Effector CD8-positive, alpha-beta T cell (primary cell): ENCODE measurements around the gene MEIKIN.
"Not testable (repeated sequence)": the region's sequence is repeated elsewhere in the genome, so short reads cannot be mapped to it uniquely, and the experiment has no call there.

Source experiments
- DNase-seq: peaks from one replicate; lab custom pipeline; 2025; lab: John Stamatoyannopoulos, UW

Gene MEIKIN

DNA sequence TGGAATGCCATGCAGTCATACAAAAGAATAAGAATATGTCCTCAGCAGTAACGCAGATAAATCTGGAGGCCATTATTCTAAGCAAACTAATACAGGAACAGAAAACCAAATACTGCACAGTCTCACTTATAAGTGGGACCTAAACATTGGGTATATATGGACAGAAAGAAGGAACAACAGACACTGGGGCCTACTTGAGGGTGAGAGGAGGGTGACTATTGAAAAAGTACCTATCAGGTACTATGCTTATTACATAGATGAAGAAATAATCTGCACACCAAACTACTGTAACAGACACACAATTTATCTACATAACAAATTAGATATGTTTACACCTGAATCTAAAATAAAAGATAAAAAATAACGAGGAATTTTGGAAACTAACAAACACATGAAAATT, 38.8 kb downstream of the MEIKIN start:
- DNase-seq, result no peak

DNA sequence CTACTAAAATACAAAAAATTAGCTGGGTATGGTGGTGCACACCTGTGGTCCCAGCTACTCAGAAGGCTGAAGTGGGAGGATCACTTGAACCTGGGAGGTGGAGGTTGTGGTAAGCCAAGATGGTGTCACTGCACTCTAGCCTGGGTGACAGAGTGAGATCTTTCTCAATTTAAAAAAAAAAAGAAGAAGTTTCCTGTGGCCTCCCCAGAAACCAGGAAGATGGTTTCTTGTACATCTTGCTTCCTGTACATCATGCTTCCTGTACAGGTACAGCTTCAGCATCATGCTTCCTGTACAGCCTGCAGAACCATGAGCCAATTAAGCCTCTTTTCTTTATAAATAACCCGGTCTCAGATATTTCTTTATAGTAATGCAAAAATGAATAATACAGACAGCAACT, 43.2 kb downstream of the MEIKIN start:
- not testable (repeated sequence) for DNase-seq

DNA sequence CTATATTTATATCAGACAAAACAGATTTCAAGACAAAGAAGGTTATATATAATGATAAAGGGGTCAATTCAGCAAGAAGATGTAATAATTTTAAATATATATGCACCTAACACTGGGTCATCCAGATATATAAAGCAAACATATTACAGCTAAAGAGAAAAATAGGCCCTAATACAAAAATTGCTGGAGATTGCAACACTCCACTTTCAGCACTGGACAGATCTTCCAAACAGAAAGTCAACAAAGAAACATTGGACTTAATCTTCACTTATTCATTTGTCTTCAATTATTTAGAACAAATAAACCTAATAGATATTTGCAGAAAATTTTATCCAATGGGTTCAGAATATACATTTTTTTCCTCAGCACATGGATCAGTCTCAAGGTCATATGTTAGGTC, 45.8 kb downstream of the MEIKIN start:
- DNase-seq, result no peak

DNA sequence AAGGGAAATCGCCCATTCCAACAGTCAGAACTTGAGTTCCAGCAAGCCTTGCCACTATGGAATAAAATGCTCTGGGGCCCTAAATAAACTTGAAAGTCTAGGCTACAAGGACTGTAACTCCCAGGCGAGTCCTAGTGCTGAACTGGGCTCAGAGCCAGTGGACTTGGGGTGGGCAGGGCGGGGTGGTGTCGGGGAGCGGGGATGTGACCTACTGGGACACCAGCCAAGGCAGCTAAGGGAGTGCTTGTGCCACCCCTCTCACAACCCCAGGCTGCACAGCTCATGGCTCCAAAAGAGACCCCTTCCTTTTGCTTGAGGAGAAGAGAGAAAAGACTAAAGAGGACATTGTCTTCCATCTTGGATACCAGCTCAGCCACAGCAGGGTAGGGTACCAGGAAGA, 61.5 kb downstream of the MEIKIN start:
- no peak for DNase-seq

DNA sequence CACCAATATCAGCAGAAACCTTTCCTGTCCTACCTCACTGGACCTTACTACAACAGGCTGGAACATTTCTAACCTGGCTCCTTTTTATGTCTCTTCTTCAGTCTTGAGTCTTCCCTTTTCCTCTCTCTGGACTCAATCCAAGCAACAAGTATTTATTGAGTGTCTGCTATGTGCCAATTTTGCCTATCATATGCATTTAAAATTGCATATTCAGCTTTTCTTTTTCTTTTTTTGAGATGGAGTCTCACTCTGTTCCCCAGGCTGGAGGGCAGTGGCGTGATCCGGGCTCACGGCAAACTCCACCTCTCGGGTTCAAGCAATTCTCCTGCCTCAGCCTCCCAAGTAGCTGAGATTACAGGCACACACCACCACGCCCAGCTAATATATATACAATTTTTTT, 65.8 kb downstream of the MEIKIN start:
- no peak for DNase-seq

DNA sequence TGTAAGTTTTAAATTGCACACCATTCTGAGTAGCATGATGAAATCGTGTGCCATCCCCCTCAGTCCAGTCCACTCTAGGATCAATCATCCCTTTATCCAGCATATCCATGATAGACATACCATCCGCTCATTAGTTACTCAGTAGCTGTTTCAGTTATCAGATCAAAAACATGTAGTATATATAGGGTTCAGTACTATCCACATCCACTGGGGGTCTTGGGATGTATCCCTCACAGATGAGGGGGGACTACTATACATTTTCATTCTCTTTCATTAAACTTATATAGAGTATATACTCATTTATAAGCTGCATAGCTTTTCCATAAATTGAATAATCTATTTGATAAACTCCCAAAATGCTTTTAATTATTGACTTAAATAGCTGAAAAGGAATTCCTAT, 67.6 kb downstream of the MEIKIN start:
- no peak for DNase-seq

DNA sequence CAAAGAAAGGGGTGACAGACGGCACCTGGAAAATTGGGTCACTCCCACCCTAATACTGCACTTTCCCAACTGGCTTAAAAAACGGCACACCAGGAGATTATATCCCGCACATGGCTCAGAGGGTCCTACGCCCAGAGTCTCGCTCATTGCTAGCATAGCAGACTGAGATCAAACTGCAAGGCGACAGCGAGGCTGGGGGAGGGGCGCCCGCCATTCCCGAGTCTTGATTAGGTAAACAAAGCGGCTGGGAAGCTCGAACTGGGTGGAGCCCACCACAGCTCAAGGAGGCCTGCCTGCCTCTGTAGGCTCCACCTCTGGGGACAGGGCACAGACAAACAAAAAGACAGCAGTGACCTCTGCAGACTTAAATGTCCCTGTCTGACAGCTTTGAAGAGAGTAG, 74.2 kb downstream of the MEIKIN start:
- not testable (repeated sequence) for DNase-seq

DNA sequence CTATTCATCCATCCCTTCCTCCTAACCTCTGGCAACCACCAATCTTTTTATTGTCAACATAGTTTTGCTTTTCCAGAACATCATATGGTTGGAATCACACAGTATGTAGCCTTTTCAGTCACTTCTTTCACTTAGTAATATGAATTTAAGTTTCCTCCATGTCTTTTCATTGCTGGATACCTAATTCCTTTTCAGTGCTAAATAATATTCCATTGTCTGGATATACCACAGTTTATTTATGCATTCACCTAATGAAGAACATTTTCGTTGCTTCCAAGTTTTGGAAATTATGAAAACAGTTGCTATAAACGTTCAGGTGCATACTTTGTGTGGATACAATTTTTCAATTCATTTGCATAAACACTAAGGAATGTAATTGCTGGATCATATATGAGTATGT, 77.9 kb downstream of the MEIKIN start:
- no peak for DNase-seq

DNA sequence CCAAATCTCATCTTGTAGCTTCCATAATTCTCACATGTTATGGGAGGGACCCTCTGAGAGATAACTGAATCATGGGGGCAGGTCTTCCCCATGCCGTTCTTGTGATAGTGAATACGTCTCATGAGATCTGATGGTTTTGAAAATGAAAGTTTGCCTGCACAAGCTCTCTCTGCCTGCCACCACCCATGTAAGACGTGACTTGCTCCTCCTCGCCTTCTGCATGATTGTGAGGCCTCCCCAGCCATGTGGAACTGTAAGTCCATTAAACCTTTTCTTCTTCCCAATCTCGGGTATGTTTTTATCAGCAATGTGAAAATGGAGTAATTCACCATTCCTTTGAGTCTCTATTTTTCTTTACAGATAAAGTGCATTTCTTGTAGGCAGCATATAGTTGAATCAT, 81.8 kb downstream of the MEIKIN start:
- DNase-seq, result no peak

DNA sequence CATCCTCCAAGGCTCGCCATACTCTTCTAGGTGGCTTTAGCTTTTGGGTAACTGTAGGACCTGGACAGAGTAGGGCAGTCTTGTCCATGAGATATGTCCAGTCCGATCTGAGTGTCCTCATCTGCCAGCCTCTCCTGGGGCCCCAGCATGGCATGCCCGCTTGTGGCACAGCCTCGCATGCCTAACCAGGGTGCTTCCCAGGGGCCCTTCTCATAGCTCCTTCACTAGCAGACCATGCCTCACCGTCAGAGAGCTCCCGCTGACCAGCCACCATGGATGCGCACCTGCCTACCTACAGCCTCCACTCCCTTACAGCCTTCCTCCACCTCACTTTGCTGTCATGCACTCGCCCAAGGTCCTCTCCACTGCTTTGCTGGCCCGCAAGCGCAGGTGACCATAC, 88.1 kb downstream of the MEIKIN start:
- no peak for DNase-seq

DNA sequence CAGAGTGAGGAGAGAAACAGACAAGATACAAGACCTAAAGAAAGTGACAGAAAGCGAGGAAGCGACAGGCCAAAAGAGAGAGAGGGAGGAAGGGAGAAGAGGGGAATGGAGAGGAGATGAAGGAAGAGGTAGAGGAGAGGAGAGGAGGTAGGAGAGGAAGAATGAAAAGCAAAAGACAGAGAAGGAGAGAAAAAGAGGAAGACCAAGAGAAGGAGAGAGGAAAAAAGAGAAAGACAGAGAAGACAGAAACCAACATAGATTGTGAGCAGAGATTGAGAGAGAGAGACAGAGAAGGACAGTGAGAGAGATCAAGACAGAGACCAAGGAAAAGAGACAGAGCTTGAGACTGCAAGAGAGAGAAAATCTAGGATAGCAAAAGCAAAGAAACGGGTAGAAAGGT, 90.0 kb downstream of the MEIKIN start:
- no peak for DNase-seq

DNA sequence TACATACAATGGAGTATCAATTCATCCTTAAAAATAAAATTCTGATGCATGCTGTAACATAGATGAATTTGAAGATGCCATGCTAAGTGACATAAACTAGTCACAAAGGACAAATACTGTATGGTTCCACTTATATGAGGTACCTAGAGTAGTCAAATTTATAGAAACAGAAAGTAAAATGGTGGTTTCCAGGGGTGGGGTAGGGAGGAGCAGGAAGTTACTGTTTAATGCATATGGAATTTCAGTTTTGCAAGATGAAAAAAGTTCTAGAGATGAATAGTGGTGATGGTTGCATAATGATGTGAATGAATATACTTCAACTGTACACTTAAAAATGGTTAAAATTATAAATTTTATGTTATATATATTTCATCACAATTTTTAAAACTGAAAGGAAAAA, 91.3 kb downstream of the MEIKIN start:
- no peak for DNase-seq

DNA sequence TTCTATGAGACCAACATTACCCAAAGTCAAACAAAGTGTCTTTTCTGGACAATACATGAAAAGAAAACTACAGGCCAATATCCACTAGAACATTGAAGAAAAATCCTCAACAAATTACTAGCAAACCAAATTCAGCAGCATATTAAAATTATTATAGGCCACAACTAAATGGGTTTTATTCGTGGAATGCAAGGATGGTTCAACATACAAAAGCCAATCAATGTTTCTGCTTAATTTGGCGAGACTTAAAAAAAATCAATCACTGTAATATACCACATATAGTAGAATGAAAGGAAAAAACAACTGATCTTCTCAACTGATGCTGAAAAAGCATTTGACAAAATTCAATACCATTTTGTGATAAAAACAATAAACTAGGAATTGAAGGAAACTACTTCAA, 96.8 kb downstream of the MEIKIN start:
- no peak for DNase-seq

DNA sequence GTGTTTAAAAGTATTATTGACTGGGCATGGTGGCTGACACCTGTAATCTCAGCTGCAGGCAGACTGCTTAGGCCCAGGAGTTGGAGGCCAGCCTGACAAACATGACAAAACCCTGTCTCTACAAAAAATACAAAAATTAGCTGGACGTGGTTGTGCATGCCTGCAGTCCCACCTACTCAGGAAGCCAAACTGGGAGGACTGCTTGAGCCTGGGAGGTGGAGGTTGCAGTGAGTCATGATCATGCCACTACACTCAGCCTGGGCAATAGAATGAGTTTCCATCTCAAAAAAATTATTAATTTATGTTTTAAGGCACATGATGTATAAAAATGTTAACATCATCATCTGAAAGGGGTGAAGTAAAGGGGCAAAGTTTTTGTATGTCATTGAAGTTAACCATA, 98.9 kb downstream of the MEIKIN start:
- DNase-seq, result no peak

DNA sequence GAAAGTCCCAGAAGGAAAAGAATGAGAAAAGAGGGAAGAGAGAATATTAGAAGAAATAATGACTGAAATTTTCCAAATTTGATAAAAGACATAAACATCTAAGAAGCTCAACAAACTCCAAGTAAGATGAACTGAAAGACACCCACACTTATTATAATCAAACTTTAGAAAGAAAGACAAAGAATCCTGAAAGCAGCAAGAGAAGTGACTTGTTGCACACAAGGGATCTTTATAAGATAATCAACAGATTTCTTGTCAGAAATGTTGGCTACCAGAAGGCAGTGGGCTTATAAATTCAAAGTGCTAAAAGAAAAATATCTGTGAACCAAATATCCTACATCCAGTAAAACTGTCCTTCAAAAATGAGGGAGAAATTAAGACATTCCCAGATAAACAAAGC, 99.6 kb downstream of the MEIKIN start:
- DNase-seq, result no peak

DNA sequence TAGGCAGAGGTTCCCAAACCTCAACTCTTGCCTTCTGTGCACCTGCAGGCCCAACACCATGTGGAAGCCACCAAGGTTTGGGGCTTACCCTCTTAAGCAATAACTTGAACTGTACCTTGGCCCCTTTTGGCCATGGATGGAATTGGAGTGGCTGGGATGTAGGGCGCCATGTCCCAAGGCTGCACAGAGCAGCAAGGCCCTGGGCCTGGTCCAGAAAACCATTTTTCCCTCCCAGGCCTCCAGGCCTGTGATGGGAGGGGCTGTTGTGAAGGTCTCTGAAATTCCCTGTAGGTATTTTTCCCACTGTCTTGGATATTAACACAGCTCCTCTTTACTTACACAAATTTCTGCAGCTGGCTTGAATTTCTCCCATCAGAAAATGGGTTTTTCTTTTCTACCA, 102.5 kb downstream of the MEIKIN start:
- not testable (repeated sequence) for DNase-seq

DNA sequence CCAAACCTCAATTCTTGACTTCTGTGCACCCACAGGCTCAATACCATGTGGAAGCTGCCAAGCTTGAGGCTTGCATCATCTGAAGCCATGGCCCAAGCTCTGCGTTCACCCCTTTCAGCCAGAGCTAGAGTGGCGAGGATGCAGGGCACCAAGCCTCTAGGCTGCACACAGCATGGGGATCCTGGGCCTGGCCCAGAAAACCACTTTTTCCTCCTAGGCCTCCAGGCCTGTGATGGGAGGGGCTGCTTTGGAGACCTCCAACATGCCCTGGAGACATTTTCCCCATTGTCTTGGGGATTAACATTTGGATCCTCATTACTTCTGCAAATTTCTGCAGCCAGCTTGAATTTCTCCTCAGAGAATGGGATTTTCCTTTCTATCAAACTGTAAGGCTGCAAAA, 112.8 kb downstream of the MEIKIN start:
- DNase-seq, result not testable (repeated sequence)

DNA sequence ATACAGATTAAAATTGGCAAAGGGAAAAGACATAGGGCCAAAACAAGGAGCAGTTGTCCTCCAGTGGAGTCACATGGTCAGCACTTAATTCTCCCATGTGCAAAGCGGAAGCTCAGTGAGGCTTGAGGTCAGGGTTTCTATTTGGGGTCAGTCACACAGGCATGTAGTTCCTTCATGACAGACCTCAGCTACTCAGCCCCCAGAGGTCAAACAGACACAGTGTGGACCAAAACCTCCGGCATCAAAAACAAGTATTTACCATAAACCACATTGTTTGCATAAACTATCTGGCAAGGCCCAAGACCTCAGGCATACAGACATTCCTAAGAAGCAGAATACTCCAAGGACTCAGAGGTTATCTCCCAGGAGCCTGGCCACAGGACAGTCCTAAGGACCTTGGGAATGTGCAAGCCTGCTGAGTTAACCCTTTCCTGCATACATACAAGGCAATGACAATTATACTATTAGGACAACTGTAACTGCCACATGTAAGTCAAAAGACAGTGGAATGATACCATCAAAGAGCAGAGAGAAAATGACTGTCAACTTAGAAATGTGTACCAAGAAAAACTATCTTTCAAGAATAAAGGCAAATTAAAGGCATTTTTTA, 120.0 kb downstream of the MEIKIN start:
- DNase-seq, result no peak

DNA sequence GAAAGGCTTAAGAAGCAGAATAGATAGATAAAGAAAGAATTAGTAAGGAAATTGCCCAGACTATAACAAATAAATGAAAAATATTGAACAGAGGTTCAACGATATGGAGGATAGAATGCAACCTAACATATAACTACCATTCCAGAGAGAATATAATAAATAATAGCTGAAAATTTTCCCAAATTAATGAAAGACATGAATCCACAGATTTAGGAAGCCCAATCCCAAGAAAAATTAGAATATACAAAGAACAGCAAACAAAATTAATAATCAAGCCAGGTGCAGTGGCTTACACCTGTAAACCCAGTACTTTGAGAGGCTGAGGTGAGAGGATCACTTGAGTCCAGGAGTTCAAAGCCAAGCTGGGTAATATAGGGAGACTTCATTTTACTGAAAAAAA, 120.8 kb downstream of the MEIKIN start:
- DNase-seq, result no peak

DNA sequence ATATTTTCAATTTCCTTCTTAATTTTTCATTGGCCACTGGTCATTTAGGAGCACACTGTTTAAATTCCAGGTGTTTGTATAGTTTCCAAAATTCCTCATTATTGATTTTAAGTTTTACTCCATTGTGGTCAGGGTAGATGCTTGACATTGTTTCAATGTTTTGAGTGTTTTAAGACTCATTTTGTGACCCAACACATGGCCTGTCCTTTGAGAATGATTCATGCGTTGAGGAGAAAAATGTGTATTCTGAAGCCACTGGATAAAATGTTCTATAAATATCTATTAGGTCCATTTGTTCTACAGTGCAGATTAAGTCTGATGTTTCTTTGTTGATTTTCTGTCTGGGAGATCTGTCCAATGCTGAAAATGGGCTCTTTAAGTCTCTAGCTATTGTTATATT, 124.2 kb downstream of the MEIKIN start:
- no peak for DNase-seq

DNA sequence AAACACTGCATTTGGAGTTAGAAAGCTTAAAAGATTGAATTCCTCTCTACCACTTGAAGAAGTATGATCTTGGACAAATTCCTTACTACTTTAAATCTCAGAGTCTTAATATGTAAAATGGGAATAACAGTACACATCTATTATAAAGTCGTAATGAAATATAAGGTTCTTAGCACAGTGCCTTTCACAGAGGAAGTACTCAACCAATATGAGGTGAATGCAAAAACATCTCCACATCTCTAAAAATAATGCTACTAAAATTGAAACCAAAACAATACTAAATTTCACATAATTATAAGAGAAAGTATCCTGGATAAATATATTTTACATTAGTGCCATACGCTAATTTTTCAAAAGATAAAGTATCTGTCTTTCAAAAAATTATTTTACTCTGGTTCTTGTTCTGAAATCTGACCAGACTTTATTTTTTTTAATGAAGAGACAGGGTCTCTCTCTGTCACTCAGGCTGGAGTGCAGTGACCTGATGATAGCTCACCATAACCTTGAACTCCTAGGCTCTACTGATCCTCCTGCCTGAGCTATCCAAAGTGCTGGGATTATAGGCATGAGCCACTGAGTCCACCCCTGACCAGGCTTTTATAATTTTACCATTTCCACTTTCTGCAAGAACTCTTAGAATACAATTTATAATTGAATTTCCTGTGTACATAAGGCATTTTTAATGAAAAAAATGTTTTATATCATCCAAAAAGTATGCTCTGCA, 127.3 kb downstream of the MEIKIN start:
- no peak for DNase-seq

DNA sequence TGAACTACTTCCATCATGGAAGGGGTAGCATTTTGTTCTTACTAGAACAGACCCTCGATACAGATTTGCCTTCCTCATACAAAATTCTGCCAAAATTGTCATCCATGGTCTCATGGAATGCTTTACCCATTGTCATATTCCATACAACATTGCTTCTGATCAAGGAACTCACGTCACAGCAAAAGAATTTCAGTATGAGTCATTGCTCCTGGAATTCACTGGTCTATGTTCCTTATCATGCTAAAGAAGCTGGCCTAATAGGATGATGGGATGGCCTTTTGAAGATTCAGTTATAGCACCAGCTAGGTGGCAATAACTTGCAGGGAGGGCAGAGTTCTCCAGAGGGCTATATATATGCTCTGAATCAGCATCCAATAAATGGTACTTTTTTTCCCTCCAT, 130.5 kb downstream of the MEIKIN start:
- DNase-seq, result no peak

DNA sequence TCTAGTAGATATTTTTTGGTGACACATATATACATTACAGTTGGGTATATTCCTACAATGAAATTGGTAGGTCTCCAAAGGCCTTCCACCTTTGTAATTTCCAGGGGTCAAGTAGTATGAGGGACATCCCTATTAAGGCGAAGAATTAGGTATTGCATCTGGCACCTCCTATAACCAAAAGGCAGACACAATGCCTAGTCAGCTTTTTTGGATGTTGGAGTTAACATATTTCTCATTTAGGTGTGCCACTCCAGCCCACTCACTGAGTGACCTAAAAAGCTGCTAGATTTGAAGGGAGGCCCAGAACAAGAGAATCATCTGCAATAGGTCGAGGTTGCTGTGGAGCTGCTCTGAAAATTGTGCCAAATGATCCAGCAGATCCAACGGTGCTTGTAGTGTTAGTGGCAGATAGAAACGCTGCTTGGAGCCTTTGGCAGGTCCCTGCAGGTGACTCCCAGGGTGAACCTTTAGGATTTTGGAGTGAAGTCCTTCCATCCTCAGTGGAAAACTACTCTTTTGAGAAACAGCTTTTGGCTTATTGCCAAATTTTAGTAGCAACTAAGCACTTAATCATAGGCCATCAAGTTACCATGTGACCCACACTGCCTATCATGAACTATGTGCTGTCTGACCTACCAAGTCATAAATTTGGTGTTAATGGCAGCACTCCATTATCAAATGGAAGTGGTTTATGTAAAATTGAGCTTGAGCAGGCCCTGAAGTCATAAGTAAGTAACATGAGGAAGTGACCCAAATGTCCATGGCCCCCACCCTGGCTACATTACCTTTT, 132.9 kb downstream of the MEIKIN start:
- no peak for DNase-seq
